ENCODE data around the gene CYTH1.

The CYTH1 gene

DNA sequence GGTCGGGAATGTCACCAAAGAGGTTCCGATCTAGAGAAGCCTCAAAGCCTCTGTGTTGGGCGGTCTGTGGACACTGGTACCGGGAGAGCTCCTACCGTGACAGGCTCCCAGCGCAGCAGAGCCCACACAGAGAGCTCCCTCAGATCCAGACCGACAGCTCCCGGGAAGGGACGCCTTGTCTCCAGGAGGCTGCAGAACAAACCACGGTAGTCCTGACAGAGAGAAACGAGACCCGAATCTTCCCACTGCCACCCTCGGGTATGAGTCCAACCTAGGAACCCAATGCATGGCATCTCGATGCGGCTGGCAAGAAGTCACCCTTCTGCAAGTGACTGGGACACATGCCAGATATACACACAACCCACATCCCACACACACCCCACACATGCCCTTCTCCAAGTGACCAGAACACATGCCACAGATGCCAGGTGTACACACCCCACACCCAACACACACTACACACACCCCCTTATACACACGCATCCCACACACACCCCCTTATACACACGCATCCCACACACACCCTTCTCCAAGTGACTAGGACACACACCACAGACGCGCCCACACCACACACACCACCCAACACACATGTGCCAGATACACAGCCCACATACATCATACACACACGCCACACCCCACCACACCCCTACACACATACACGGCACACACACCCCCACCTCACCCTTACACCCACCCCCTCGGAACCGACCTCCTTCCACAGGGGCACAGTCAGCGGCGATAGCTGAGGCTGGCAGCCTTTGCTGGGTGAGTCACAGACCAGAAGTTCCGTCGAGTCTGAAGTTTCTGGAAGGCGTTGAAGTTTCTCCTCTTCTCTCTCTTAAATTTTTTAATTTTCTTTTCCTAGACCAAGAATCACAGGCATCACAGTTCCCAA, 15.9 kb upstream of the CYTH1 start:
- Histone ChIP-seq H3K9me3 (no peaks in the 10 kb centered on the region), H3K27me3 (no peaks in the 10 kb centered on the region), H3K36me3 (peaks cover 73% of the 10 kb centered on the region), H3K4me1 (no peaks in the 10 kb centered on the region), H3K4me3 (ENCODE audit: low read depth, low read length) (no peak overlapping the region)
- no peak for TF ChIP-seq CTCF (IDR thresholded peaks at IDR 0.05; ENCODE audit: low read depth, low read length)
- no peak for DNase-seq

DNA sequence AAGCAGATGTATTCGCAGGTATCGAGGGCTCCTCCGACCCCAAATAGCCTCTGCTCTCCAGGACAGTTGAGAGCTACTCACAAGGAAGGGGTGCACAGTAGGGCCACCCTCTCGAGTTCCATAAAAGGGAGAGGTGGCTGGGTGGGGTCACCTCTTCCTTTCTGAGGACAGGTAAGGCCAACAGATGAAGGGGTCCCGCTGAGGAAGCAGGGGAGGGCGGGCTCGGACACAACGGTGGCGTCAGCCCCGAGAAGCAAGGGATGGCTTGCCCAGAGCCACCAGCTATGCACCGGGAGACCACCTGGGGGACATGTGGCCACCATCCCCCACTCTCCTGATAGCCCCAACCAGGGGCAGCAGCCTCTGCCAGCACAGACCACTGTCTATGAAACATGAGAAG, 15.1 kb upstream of the CYTH1 start:
- TF ChIP-seq CTCF (IDR thresholded peaks at IDR 0.05; ENCODE audit: low read depth, low read length) = no peak

GRCh38 chr17:78796517-78796900, 14.4 kb upstream of the CYTH1 start:
- peaks cover 70% of the 10 kb centered on the region for H3K36me3 ChIP-seq
- H3K4me3 ChIP-seq (ENCODE audit: low read depth, low read length) = no peak overlapping the region
- TF ChIP-seq CTCF (IDR thresholded peaks at IDR 0.05; ENCODE audit: low read depth, low read length) = no peak
- DNase-seq = no peak
- no peaks in the 10 kb centered on the region for H3K9me3 ChIP-seq
- no peaks in the 10 kb centered on the region; the same call in 1 of the 2 replicates for H3K4me1 ChIP-seq
- H3K27me3 ChIP-seq = no peaks in the 10 kb centered on the region

More for the DNA sequence above, 15.1 kb upstream of the CYTH1 start:
- H3K36me3 ChIP-seq = peaks cover 68% of the 10 kb centered on the region
- no peak overlapping the region for H3K4me3 ChIP-seq (ENCODE audit: low read depth, low read length)
- H3K9me3 ChIP-seq = no peaks in the 10 kb centered on the region
- no peaks in the 10 kb centered on the region for H3K4me1 ChIP-seq
- no peaks in the 10 kb centered on the region for H3K27me3 ChIP-seq
- DNase-seq = no peak

DNA sequence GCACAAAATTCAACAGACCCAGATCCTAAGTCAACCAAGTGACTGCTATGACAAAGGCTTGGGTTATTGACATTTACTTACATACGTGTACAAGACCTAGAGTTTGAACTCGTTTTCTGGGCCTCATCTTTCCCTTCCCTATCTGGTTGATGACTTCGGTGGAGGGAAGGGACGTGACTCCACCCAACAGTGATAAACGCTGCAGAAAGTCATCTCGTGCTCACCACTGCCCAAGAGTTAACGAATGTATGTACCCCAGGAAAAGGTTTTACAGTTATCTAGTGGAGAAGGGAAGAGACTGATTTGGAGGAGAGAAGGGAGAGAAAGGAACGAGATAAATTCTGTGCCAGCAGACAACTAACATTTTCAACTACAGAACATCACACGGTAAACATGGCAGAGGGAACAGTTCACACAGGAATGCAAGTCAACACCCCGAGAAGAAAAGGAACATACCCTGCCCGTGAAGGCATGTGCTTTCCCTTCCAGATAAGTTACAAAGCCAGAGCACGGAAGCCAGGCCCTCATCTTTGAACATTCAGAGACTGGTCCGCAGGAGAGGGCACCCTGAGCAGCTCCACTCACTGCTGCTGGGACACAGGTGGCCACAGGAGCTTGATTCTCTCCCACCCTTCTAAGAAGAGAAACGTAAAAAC, 13.9 kb upstream of the CYTH1 start:
- H3K27me3 ChIP-seq = no peaks in the 10 kb centered on the region
- TF ChIP-seq CTCF (IDR thresholded peaks at IDR 0.05; ENCODE audit: low read depth, low read length) = no peak
- no peak overlapping the region for H3K4me3 ChIP-seq (ENCODE audit: low read depth, low read length)
- H3K4me1 ChIP-seq = no peaks in the 10 kb centered on the region; the same call in 1 of the 2 replicates
- peaks cover 66% of the 10 kb centered on the region for H3K36me3 ChIP-seq
- no peaks in the 10 kb centered on the region for H3K9me3 ChIP-seq
- DNase-seq = no peak

DNA sequence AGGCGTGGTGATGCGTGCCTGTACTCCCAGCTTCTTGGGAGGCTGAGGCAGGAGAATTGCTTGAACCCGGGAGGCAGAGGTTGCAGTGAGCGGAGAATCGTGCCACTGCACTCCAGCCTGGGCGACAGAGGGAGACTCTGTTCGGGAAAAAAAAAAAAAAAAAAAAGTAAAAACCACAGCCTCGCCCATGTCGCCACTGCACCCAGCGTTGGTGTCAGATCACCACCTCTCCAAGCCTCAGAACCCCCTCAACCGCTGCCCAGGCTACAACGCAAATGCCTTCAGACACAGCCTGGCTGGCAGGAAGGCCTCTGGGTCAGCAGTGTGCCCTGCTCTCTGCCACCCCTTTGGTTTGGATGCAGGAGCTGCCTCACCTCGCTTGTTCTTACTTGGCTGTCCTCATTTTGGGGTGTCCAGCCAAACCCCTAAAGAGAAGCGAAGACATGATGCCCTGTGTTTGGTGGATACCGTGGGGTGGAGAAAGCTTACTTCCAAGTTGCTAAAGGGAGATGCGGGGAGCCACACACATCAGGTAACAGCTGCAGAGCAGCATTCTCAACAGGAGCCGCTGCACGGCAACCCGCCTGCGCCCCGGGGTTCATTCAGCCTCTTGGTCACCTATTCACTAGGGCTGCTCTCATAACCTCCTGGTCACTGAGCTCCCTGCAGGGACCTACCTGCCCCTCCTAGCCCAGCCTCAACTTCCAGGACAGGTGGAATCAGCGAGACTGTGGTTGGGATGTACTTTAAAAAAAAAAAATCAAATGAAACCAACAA, 13.0 kb upstream of the CYTH1 start:
- no peak for DNase-seq
- no peaks in the 10 kb centered on the region for H3K27me3 ChIP-seq
- H3K4me1 ChIP-seq = no peaks in the 10 kb centered on the region; the same call in 1 of the 2 replicates
- H3K4me3 ChIP-seq (ENCODE audit: low read depth, low read length) = no peak overlapping the region
- no peak for TF ChIP-seq CTCF (IDR thresholded peaks at IDR 0.05; ENCODE audit: low read depth, low read length)
- no peaks in the 10 kb centered on the region for H3K9me3 ChIP-seq
- H3K36me3 ChIP-seq = peaks cover 64% of the 10 kb centered on the region
